ENCODE results near the gene FHIT.

- no peak for TF ChIP-seq CTCF (IDR thresholded peaks at IDR 0.05 in 4 of 5, conservative IDR thresholded peaks at IDR 0.05 in 1 of 5)
- TF ChIP-seq POLR2A (IDR thresholded peaks at IDR 0.05) = no peak
Measured at GRCh38 chr3:60490992-60491391, 760.3 kb downstream of the FHIT start.
